HepG2 (cell line): ENCODE measurements around the gene KIF1B. TPM values are rescaled to one million over a fixed set of nuclear protein-coding genes. Genes with fewer than 3 reads are reported as not detected.
A peak's percentile ranks its signal among the peaks of the same experiment; 100 is the strongest.

Source experiments
- AKAP8 ChIP-seq: sonication (generic); formaldehyde crosslinking; IDR thresholded peaks from 2 replicates; pipeline ENCODE4 v1.5.1; 2020; ENCODE audit warnings: mild to moderate bottlenecking, missing genetic modification reagents
- DNMT3B ChIP-seq: conservative IDR thresholded peaks from 2 replicates; pipeline ENCODE4 v1.6.1; 2016; ENCODE audit warnings: missing biosample characterization, control low read depth
- FOXC1 ChIP-seq: sonication (generic); formaldehyde crosslinking; IDR thresholded peaks from 2 replicates; pipeline ENCODE4 v1.8.0; 2022; ENCODE audit warnings: mild to moderate bottlenecking, missing genetic modification reagents, borderline replicate concordance
- KLF15 ChIP-seq: sonication (generic); formaldehyde crosslinking; IDR thresholded peaks from 2 replicates; pipeline ENCODE4 v1.8.1; 2023; ENCODE audit warnings: borderline replicate concordance, mild to moderate bottlenecking, inconsistent platforms, missing genetic modification reagents, mixed read lengths
- MAFK ChIP-seq, 2 experiments: IDR thresholded peaks in 1 of 2; conservative IDR thresholded peaks in 1 of 2; 2 replicates each; pipeline ENCODE4 v1.6.1; 2011; ENCODE audit warnings: improper control_type of control experiment in 2 of 2, low read length in 2 of 2
- SP4 ChIP-seq: sonication (generic); formaldehyde crosslinking; IDR thresholded peaks from 2 replicates; pipeline ENCODE4 v1.8.1; 2023; ENCODE audit warnings: mild to moderate bottlenecking, missing genetic modification reagents
- ZNF143 ChIP-seq: sonication (generic); formaldehyde crosslinking; IDR thresholded peaks from 2 replicates; pipeline ENCODE4 v1.4.0; 2020; ENCODE audit warnings: missing genetic modification reagents
- ZNF3 ChIP-seq: IDR thresholded peaks from 2 replicates; pipeline ENCODE4 v1.7.0; 2017; ENCODE audit warnings: inconsistent platforms
- ZNF354B ChIP-seq: sonication (generic); formaldehyde crosslinking; IDR thresholded peaks from 2 replicates; pipeline ENCODE4 v1.8.0; 2022; ENCODE audit warnings: mild to moderate bottlenecking, missing genetic modification reagents
- ZNF672 ChIP-seq: sonication (generic); formaldehyde crosslinking; IDR thresholded peaks from 2 replicates; pipeline ENCODE4 v1.8.1; 2022; ENCODE audit warnings: missing genetic modification reagents
- polyA plus RNA-seq, 8 experiments: library from polyadenylated mRNA; depleted of rRNA in 3 of 8; stranded (reverse) in 7 of 8; unstranded in 1 of 8; fragments of >200 nt; fragmentation: Illumina TruSeq in 4 of 8; extraction: Trizol in 4 of 8; gene quantifications; 2 replicates each; pipeline versions ENCODE4 v1.2.1 to v1.2.3, GENCODE V29; 2011 to 2016; ENCODE audit warnings: low read depth in 4 of 8, missing spikeins in 1 of 8, mixed read lengths in 1 of 8; ENCODE audit not compliant: insufficient read depth in 1 of 8
- total RNA-seq, 5 experiments: library from RNA; depleted of rRNA; stranded (reverse); fragments of >200 nt; fragmentation: Illumina TruSeq; extraction: Trizol; gene quantifications; 2 replicates each; pipeline ENCODE4 v1.2.3, GENCODE V29; 2016; ENCODE audit warnings: low read depth in 1 of 5
- TF ChIP-seq, protein P1 (sequence below): sonication (generic); formaldehyde crosslinking; IDR thresholded peaks from 2 replicates; pipeline ENCODE4 v1.5.0; 2020; ENCODE audit warnings: missing genetic modification reagents
- TF ChIP-seq, protein P2 (sequence below), 2 experiments: sonication (generic) in 1 of 2; formaldehyde crosslinking in 1 of 2; IDR thresholded peaks; 2 replicates each; pipeline versions ENCODE4 v1.6.1 to v1.9.0; 2014 to 2022; ENCODE audit warnings: antibody characterized with exemption in 1 of 2, borderline replicate concordance in 1 of 2, inconsistent platforms in 1 of 2, low read depth in 1 of 2, missing genetic modification reagents in 1 of 2
- TF ChIP-seq, protein P3 (sequence below), 2 experiments: sonication (generic) in 1 of 2; formaldehyde crosslinking in 1 of 2; IDR thresholded peaks; 2 replicates each; pipeline versions ENCODE4 v1.5.1 to v1.6.1; 2011 to 2020; ENCODE audit warnings: borderline replicate concordance in 1 of 2, low read depth in 1 of 2, low read length in 1 of 2, mild to moderate bottlenecking in 1 of 2, missing genetic modification reagents in 1 of 2, moderate library complexity in 1 of 2
- TF ChIP-seq, protein P4 (sequence below): sonication (generic); formaldehyde crosslinking; IDR thresholded peaks from 2 replicates; pipeline ENCODE4 v1.8.0; 2022; ENCODE audit warnings: low read depth, missing genetic modification reagents

Gene KIF1B
- total and polyA plus RNA-seq, 2 of the 13 experiments (the other 11 are each of a cell fraction or from before 2014, with no cell fraction given): 26.7 to 32.5 TPM

DNA sequence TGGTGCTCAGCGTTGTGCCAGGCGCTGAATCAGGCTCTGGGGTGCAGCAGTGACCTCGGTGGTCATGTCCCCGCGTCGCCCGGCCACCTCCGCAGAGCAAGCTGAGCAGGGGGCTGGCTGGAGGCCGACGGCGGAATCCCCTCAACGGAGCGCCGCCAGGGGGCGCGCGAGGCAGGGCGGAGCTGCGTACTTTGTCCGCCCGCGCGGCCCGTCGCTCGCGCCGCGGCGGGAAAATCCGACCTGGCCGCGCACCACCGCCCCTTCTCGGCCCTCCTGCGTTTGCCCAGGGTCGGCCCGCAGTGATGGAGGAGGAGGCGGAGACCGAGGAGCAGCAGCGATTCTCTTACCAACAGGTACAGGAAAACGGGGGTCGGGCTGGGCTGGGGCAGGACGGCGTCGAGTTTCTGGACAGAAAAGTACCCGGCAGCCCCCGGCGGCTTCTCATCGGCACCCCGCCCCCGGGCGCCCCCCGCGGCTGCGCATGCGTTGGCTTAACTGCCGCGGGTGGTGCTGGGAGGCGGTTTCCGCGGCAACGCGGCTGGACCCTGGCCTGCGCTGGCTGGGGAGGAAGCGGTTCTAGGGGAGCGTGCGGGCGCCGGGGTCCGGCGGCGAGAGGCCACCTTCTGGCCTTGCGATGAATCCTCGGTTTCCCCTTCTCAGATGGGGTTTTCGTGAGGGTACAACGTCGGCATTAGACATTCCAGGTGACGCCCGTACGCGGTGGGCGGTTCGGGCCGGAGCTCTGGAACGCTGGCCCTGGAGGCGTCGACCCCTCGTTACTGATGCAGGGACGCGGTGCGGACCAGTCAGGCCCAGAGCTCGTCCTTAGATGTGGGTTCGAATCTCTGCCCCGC, 220.1 kb downstream of the KIF1B start, which contains the start of gene CENPS (continued):
- TF ChIP-seq, protein P1, sequence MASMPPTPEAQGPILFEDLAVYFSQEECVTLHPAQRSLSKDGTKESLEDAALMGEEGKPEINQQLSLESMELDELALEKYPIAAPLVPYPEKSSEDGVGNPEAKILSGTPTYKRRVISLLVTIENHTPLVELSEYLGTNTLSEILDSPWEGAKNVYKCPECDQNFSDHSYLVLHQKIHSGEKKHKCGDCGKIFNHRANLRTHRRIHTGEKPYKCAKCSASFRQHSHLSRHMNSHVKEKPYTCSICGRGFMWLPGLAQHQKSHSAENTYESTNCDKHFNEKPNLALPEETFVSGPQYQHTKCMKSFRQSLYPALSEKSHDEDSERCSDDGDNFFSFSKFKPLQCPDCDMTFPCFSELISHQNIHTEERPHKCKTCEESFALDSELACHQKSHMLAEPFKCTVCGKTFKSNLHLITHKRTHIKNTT (CRISPR knock-in tag): no peak
- TF ChIP-seq FOXC1 (peak; percentile 96), ZNF143 (CRISPR knock-in tag) (peak; percentile 90), AKAP8 (CRISPR knock-in tag) (0 out of 2 replicates have a peak, but pooled peaks have one; percentile 48), ZNF354B (CRISPR knock-in tag) (0 out of 2 replicates have a peak, but pooled peaks have one; percentile 70), DNMT3B (CRISPR knock-in tag) (no peak), ZNF3 (no peak), MAFK (conservative IDR thresholded peaks at IDR 0.05 in 1 of 2, IDR thresholded peaks at IDR 0.05 in 1 of 2; ENCODE audit: low read length in 2 of 2) (no peak), SP4 (CRISPR knock-in tag) (peak; percentile 76; the same call in 1 of the 2 replicates), KLF15 (CRISPR knock-in tag) (0 out of 2 replicates have a peak, but pooled peaks have one; percentile 42), ZNF672 (CRISPR knock-in tag) (peak; percentile 95)
- TF ChIP-seq, protein P2, sequence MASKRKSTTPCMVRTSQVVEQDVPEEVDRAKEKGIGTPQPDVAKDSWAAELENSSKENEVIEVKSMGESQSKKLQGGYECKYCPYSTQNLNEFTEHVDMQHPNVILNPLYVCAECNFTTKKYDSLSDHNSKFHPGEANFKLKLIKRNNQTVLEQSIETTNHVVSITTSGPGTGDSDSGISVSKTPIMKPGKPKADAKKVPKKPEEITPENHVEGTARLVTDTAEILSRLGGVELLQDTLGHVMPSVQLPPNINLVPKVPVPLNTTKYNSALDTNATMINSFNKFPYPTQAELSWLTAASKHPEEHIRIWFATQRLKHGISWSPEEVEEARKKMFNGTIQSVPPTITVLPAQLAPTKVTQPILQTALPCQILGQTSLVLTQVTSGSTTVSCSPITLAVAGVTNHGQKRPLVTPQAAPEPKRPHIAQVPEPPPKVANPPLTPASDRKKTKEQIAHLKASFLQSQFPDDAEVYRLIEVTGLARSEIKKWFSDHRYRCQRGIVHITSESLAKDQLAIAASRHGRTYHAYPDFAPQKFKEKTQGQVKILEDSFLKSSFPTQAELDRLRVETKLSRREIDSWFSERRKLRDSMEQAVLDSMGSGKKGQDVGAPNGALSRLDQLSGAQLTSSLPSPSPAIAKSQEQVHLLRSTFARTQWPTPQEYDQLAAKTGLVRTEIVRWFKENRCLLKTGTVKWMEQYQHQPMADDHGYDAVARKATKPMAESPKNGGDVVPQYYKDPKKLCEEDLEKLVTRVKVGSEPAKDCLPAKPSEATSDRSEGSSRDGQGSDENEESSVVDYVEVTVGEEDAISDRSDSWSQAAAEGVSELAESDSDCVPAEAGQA (IDR thresholded peaks at IDR 0.05; ENCODE audit: low read depth): no peak; the same call in 1 of the 2 replicates
- TF ChIP-seq, protein P2 (CRISPR knock-in tag; IDR thresholded peaks at IDR 0.05; ENCODE audit: borderline replicate concordance): peak; percentile 56; the same call in 1 of the 2 replicates
- TF ChIP-seq, protein P3, sequence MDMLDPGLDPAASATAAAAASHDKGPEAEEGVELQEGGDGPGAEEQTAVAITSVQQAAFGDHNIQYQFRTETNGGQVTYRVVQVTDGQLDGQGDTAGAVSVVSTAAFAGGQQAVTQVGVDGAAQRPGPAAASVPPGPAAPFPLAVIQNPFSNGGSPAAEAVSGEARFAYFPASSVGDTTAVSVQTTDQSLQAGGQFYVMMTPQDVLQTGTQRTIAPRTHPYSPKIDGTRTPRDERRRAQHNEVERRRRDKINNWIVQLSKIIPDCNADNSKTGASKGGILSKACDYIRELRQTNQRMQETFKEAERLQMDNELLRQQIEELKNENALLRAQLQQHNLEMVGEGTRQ (IDR thresholded peaks at IDR 0.05; ENCODE audit: low read depth, low read length): no peak
- TF ChIP-seq, protein P3 (CRISPR knock-in tag; IDR thresholded peaks at IDR 0.05; ENCODE audit: borderline replicate concordance): peak; percentile 54; the same call in 1 of the 2 replicates
- TF ChIP-seq, protein P4, sequence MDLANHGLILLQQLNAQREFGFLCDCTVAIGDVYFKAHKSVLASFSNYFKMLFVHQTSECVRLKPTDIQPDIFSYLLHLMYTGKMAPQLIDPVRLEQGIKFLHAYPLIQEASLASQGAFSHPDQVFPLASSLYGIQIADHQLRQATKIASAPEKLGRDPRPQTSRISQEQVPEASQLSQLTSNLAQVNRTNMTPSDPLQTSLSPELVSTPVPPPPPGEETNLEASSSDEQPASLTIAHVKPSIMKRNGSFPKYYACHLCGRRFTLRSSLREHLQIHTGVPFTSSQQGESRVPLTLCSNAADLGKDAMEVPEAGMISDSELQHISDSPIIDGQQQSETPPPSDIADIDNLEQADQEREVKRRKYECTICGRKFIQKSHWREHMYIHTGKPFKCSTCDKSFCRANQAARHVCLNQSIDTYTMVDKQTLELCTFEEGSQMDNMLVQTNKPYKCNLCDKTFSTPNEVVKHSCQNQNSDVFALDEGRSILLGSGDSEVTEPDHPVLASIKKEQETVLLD (CRISPR knock-in tag): peak; percentile 76; the same call in 1 of the 2 replicates
